ENCODE results near the gene KLK7. TPM values are rescaled to one million over a fixed set of nuclear protein-coding genes. Genes with fewer than 3 reads are reported as not detected.

Gene KLK7
- polyA plus RNA-seq, 1 of the 3 experiments (the other 2 are of a cell fraction) = not detected

- no peaks in the 10 kb centered on the region for H3K36me3 ChIP-seq (replicated peaks in 1 of 2; ENCODE audit: control insufficient read depth in 1 of 2, insufficient read depth in 2 of 2, low read length in 1 of 2)
- ChIA-PET POLR2A (no interaction called here), CTCF (interaction anchor here (1.1 to 1.7 kb wide), 4 partner anchors 9 to 165 kb away, joined by 3 to 6 read pairs (median 4); no protein-coding TSS in a partner anchor)
- H3K9ac ChIP-seq = no peak overlapping the region
- H4K20me1 ChIP-seq (ENCODE audit: insufficient read depth) = no peaks in the 10 kb centered on the region
- no peaks in the 10 kb centered on the region for H3K79me2 ChIP-seq (ENCODE audit: insufficient read depth)
- DNase-seq = no peak
- H3K4me3 ChIP-seq (ENCODE audit: low read depth in 2 of 2, low read length in 1 of 2) = no peak overlapping the region
- H3K4me2 ChIP-seq = no peak overlapping the region
- no peaks in the 10 kb centered on the region for H3K9me3 ChIP-seq
- no peaks in the 10 kb centered on the region for H3K9me2 ChIP-seq
- no peak overlapping the region for H3K27ac ChIP-seq (ENCODE audit: low read depth in 2 of 2, low read length in 1 of 2)
- TF ChIP-seq USF2 (IDR thresholded peaks at IDR 0.05; ENCODE audit: borderline replicate concordance, low read depth, low read length) (no peak), GATA2 (CRISPR knock-in tag; IDR thresholded peaks at IDR 0.05) (no peak), TEAD4 (IDR thresholded peaks at IDR 0.05; ENCODE audit: borderline replicate concordance, insufficient read depth) (no peak), ZBTB33 (IDR thresholded peaks at IDR 0.05; ENCODE audit: borderline replicate concordance, low read depth) (no peak), NRF1 (IDR thresholded peaks at IDR 0.05; ENCODE audit: low read depth, low read length) (no peak), RCOR1 (IDR thresholded peaks at IDR 0.05; ENCODE audit: low read length) (no peak), TCF12 (IDR thresholded peaks at IDR 0.05) (no peak), JUND (IDR thresholded peaks at IDR 0.05) (no peak), SMC3 (IDR thresholded peaks at IDR 0.05; ENCODE audit: low read depth, low read length) (no peak), FOXJ3 (CRISPR knock-in tag; IDR thresholded peaks at IDR 0.05) (no peak), GABPA (IDR thresholded peaks at IDR 0.05; ENCODE audit: low read depth) (no peak), RAD21 (IDR thresholded peaks at IDR 0.05; ENCODE audit: low read length) (no peak), IRF3 (IDR thresholded peaks at IDR 0.05; ENCODE audit: low read depth, low read length) (no peak), EZH2phosphoT487 (IDR thresholded peaks at IDR 0.05; ENCODE audit: borderline replicate concordance, low read depth) (no peak), MEF2A (IDR thresholded peaks at IDR 0.05; ENCODE audit: borderline replicate concordance, low read depth) (no peak), MXI1 (IDR thresholded peaks at IDR 0.05; ENCODE audit: low read depth, low read length) (no peak)
- H3K4me1 ChIP-seq (ENCODE audit: control insufficient read depth in 1 of 2, insufficient read depth in 2 of 2, low read depth in 1 of 2, low read length in 1 of 2) = no peaks in the 10 kb centered on the region
- H3K27me3 ChIP-seq (ENCODE audit: insufficient read depth) = peaks cover 49% of the 10 kb centered on the region; the same call in 1 of the 2 replicates
- no peaks in the 10 kb centered on the region for H3F3A ChIP-seq (replicated peaks; ENCODE audit: insufficient read depth)
- H2AFZ ChIP-seq (ENCODE audit: low read depth) = no peak overlapping the region
Measured at GRCh38 chr19:50931023-50931422, 52.7 kb downstream of the KLK7 start.

Measured in SK-N-SH (cell line).